ENCODE measurements around the gene TEAD4.

GRCh38 chr12:2970744-2971143, 11.5 kb downstream of the TEAD4 start:
- TF ChIP-seq FOXM1 (IDR thresholded peaks at IDR 0.05; ENCODE audit: borderline replicate concordance) = no peak
- TF ChIP-seq BHLHE40 (IDR thresholded peaks at IDR 0.05; ENCODE audit: borderline replicate concordance) = no peak
- TF ChIP-seq TARDBP (IDR thresholded peaks at IDR 0.05) = no peak
